Stimulated activated CD8-positive, alpha-beta memory T cell treated with anti-CD3 and anti-CD28 coated beads, Interleukin-2, amount 100 ng/mL, for 1 hour (primary cell): ENCODE measurements around the gene IL17C.

Source experiments
- DNase-seq, 2 donors: peaks; one replicate each; pipeline ENCODE4 v3.0.0-alpha.2; 2020; ENCODE audit warnings: low read depth in 2 of 2

Gene IL17C, protein sequence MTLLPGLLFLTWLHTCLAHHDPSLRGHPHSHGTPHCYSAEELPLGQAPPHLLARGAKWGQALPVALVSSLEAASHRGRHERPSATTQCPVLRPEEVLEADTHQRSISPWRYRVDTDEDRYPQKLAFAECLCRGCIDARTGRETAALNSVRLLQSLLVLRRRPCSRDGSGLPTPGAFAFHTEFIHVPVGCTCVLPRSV

GRCh38 chr16:88638323-88639230 lies at the start of gene IL17C:
Gene IL17C, plus strand, starts transcription at chr16:88638572. Its CDS starts 70 bp downstream, at chr16:88638642.
- no peak for DNase-seq

- no peak for DNase-seq
Measured at GRCh38 chr16:88588754-88589153, 49.6 kb upstream of the IL17C start.

- DNase-seq: no peak
Measured at GRCh38 chr16:88589441-88589840, 48.9 kb upstream of the IL17C start.

- no peak for DNase-seq
Measured at GRCh38 chr16:88591577-88592021, 46.8 kb upstream of the IL17C start.

DNA sequence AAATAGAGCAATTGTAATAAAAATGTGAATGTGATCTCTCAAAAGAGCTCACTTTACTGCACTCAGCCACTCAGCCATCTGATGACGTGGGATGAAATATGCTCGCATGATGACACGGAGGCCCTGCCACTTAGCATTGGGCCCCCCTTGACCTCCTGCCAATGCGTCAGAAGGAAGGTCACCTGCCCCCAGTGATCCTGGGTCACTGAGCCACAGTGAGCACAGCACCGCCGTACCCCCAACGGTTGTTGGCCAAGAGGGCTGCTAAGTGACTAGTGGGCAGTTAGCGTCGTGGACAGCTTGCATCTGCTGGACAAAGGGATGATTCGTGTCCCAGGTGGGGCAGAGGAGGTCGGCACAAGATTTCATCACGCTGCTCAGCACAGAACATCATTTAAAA lies 45.3 kb upstream of the IL17C start:
- no peak for DNase-seq

DNA sequence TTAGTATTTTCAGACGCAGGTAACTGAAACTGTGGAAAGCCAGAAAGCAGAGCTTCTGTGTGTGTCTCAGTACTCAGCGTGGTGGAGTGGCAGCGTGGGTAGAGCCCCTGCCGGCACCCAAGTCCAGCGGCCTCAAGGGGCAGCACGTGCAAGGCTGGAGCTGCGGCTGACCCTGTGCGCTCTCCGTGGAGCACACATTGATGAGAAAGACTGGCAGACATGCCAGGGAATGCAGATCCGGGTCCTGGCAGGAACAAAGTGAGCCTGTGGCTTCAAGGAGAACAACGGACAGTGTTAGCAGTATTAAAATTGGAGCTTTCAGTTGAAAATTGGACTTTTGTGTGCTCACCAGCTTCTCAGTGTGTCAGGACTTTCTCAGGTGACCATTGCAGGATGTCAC lies 44.9 kb upstream of the IL17C start:
- DNase-seq: no peak

DNA sequence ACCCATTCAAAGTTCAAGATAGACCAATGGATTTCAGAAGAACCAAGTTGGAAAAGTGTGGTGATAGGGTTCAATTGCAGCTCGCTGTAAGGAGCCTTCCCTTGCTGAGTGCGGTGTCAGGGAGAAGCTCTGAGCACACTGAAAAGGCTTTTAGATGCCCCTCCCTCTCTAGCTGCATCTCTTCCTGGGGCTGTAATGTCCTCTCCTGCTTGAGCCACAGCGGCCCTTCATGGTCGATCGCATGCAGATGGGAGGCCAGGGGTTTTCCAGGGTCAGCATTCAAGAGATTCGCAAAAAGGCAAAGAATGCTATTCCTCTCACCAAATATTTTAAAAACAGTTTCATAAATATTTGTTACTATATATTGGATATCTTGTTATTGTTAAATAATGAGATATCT lies 44.5 kb upstream of the IL17C start:
- no peak for DNase-seq

GRCh38 chr16:88595101-88595500 lies 43.3 kb upstream of the IL17C start:
- DNase-seq: no peak

- no peak for DNase-seq
Measured at GRCh38 chr16:88595921-88596320, 42.5 kb upstream of the IL17C start.

DNA sequence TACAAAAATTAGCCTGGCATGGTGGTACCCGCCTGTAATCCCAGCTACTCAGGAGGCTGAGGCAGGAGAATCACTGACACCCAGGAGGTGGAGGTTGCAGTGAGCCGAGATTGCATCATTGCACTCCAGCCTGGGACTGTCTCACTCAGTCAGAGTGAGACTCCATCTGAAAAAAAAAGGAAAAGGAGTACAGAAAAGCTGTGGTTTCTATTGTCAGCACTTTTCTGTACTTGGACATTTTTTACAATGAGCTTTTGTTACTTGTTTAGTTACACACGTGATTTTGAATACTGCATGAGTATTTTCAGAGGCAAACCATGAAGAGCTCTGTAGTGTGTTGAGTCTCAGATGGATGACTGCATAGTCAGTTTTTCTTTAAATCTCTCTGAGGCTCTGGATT lies 41.9 kb upstream of the IL17C start:
- no peak for DNase-seq

DNA sequence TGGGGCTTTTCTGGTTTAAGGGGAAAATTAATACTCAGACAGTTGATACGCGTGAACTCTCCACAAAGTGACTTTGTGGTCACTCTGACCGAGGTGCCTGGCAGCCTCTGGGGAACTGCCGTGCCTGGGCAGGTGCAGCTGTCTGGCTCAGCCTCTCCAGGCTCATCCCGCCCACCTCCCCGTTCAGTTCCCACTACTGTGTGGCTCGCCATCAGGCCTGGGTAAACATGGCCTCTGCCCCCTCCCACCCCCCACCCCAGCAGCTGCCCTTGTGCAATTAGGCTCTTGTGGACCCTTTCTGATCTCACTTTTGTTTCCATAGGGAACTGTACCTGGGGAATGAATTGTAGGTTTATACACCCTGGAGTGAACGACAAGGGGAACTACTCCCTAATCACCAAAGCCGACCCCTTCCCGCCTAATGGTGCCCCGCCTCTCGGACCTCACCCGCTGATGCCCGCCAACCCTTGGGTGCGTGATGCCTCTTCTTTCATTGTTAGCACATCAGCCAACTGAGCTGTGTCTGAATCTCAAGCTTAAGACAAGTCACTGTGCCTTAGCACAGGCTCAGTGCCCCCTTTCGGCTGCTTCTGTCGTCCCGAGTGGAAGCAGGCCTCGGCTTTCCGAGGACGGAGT lies 40.4 kb upstream of the IL17C start:
- DNase-seq: no peak

DNA sequence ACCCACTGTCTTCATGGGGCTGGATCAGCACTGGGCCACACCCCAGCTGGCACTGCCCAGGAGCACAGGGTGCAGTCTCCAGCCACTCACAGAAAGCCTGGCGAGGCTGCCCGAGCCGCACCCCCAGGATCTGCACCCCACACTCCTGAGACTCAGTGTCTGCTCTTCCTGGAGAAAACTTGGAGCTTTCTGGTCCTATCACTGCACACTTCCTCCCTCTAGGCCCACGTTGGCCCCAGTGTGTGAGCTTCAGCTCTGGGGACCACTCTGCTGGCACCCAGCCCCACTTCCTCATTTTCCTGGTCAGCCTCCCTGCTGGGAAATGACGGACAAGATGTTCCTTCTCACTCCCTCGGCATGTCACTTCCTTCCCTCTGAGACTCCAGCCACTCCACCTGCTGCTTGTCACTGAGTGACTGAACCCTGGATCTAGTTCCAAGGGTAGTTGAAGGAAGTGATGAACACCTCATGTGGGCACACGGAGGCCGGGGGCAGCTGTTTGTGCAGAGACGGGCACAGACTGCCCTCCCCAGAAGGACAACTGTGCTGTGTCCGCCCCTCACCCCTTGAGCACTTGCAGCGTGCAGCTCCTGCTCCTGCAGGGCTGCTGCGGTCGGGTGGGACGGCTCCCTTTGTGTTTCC lies 39.2 kb upstream of the IL17C start:
- DNase-seq: no peak

GRCh38 chr16:88599825-88600538 lies 38.4 kb upstream of the IL17C start:
- DNase-seq: no peak

GRCh38 chr16:88600539-88600896 lies 37.9 kb upstream of the IL17C start:
- no peak for DNase-seq

DNA sequence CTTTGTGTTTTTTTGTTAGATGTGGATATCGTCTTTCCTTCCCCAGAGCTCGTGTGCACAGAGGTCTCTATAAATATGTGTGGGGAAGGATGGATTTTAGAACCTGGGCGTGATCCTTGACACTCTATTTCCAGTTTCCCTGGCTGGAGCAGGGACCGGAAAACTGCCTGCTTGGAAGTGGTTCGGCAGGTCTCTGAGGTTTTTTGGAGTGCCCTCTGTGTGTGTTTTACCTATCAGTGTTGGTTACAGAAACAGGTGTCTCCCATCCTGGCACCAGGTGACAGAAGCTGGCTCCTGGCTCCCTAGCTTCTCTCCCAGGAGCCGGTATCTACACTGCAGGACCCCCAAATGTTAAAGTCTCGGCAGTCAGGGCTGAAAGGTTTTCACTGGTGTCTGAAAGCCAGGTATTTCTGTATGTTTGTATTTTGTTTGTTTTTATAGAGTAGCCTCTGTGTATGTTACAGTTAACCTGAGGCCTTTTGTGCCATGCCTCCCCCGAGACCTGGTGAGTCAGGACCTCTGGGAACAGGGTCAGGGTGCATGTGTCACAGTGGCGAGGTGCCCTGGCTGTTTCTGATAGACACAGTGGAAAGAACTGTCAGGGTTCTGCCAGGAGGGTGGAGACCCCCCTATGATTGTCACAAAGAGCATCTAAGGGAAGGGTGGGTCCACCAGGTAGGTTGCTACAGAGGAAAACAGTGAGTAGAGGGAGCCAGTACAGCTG lies 36.9 kb upstream of the IL17C start:
- no peak for DNase-seq

GRCh38 chr16:88602091-88602490 lies 36.3 kb upstream of the IL17C start:
- no peak for DNase-seq

DNA sequence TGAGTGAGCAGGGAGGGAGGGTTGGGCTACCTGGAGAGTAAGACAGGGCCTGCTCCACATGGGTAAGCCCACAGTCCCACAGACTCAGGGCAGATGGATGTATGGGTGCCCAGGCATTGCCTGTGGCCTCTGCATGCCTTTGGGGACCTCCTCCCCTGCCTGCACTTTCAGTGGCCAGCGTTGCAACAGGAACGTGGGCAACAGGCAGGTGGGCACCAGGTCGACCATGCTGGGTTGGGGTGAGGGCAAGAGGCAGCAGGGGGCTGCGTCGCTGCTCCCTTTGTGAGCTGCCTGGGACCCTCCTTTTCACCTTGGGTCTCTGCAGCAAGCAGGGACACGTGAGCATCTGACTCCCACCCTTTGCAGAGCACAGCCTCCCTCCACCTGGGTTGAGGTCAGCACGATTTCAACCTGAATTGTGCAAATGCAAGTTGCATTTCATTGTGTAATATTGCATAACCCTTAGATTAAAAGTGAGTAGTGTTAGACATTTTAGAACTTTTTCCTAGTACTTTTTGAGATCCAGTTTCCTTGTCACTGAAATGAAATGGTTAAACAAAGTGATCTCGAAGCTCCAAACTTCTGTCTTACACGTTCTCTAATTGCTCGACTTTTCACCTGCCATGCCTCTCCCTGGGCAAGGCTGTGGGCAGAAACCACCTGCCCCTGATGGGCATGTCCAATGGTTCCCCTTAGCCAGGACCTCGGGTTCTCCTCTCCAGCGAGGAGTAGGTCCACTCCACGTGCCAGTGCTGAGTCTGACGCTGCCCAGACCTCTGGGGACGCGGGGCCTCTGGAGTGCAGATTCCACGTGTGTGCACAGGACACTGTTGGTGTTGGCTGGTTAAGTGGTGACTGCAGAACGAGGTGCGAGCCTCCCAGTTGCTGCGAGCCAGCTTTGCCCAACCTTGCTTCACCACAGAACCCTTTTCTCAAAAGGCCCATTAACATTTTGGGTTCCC lies 32.9 kb upstream of the IL17C start:
- no peak for DNase-seq

DNA sequence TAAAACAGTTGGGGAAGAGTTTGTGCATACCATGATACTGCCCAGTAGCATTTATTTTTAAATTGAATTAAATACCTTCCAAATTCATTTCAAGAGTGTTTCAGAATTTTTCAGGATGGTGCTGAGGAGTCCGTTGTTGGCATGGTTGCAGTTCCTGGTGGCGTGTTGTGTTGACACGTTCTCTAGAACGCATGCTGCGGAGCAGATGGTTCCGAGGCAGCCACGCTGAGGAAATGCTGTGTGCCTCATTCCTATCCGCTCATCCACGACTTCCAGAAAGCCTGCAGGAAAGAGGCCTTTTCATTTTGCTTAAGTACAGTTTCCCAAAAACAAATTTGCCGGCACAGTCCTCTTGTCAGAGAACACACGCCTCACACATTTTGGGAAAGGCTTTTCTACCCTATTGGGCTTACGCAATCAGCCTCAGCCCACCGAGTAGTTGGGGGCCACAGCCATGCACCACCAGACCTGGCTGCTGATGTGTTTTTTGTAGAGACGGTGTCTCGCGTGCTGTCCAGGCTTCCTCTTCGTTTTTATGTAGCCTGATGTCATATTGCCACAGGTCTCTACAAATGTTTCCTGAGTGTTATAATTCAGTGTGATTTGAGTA lies 32.1 kb upstream of the IL17C start:
- DNase-seq: no peak

DNA sequence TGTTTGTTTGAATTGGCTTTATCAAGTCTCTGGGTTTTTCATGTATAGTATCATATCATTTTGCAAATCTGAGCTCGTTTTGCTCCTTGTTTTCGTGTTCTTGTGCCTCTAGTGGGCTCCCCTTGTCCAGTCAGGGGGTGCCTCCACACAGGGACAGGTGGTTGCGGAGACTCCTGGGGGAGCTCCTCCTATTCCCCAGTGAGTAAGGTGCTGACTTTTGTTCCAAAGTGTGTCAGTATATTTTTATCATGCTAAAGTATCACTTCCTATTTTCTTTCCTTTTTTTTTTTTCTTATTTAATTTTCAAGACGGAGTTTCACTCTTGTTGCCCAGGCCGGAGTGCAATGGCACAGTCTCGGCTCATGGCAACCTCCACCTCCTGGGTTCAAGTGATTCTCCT lies 30.3 kb upstream of the IL17C start:
- DNase-seq: no peak
